ENCODE data around the gene EXOC3L4. TPM values are rescaled to one million over a fixed set of nuclear protein-coding genes. Genes with fewer than 3 reads are reported as not detected.

Gene EXOC3L4
- total RNA-seq, 3 donors from 2014 or later = not detected

- DNase-seq (no peak), ATAC-seq (no peak)
- peaks cover 2% of the 10 kb centered on the region for H3K4me1 Mint-ChIP-seq (ENCODE audit: low read depth)
- H3K36me3 Mint-ChIP-seq (ENCODE audit: insufficient read depth) = no peaks in the 10 kb centered on the region
- H3K4me3 Mint-ChIP-seq = peak overlapping the region; percentile 29
- peaks cover 30% of the 10 kb centered on the region for H3K27me3 Mint-ChIP-seq (ENCODE audit: low read depth)
- no peaks in the 10 kb centered on the region for H3K9me3 Mint-ChIP-seq
Measured at GRCh38 chr14:103123634-103124500, 29.3 kb downstream of the EXOC3L4 start.

GRCh38 chr14:103124501-103125001, 30.0 kb downstream of the EXOC3L4 start:
- H3K27me3 Mint-ChIP-seq (ENCODE audit: low read depth) = peaks cover 32% of the 10 kb centered on the region
- no peak overlapping the region for H3K4me3 Mint-ChIP-seq
- no peaks in the 10 kb centered on the region for H3K36me3 Mint-ChIP-seq (ENCODE audit: insufficient read depth)
- DNase-seq = no peak
- H3K4me1 Mint-ChIP-seq (ENCODE audit: low read depth) = peaks cover 2% of the 10 kb centered on the region
- ATAC-seq = no peak
- H3K9me3 Mint-ChIP-seq = no peaks in the 10 kb centered on the region

GRCh38 chr14:103125098-103126070, 30.9 kb downstream of the EXOC3L4 start:
- peaks cover 2% of the 10 kb centered on the region for H3K4me1 Mint-ChIP-seq (ENCODE audit: low read depth)
- DNase-seq (no peak), ATAC-seq (no peak)
- no peak overlapping the region for H3K4me3 Mint-ChIP-seq
- H3K9me3 Mint-ChIP-seq = no peaks in the 10 kb centered on the region
- no peaks in the 10 kb centered on the region for H3K36me3 Mint-ChIP-seq (ENCODE audit: insufficient read depth)
- peaks cover 27% of the 10 kb centered on the region for H3K27me3 Mint-ChIP-seq (ENCODE audit: low read depth)

GRCh38 chr14:103126088-103126872, 31.8 kb downstream of the EXOC3L4 start:
- no peaks in the 10 kb centered on the region for H3K9me3 Mint-ChIP-seq
- ATAC-seq = no peak
- peaks cover 21% of the 10 kb centered on the region for H3K27me3 Mint-ChIP-seq (ENCODE audit: low read depth)
- H3K4me3 Mint-ChIP-seq = no peak overlapping the region
- DNase-seq = no peak
- H3K36me3 Mint-ChIP-seq (ENCODE audit: insufficient read depth) = no peaks in the 10 kb centered on the region
- peaks cover 2% of the 10 kb centered on the region for H3K4me1 Mint-ChIP-seq (ENCODE audit: low read depth)

- DNase-seq (no peak), ATAC-seq (no peak)
- Mint-ChIP-seq H3K4me3 (no peak overlapping the region), H3K27me3 (ENCODE audit: low read depth) (peaks cover 18% of the 10 kb centered on the region), H3K4me1 (ENCODE audit: low read depth) (peaks cover 2% of the 10 kb centered on the region), H3K9me3 (no peaks in the 10 kb centered on the region), H3K36me3 (ENCODE audit: insufficient read depth) (no peaks in the 10 kb centered on the region)
Measured at GRCh38 chr14:103126873-103127304, 32.4 kb downstream of the EXOC3L4 start.

- H3K4me3 Mint-ChIP-seq = no peak overlapping the region
- H3K4me1 Mint-ChIP-seq (ENCODE audit: low read depth) = peaks cover 2% of the 10 kb centered on the region
- H3K9me3 Mint-ChIP-seq = no peaks in the 10 kb centered on the region
- no peak for ATAC-seq
- H3K27me3 Mint-ChIP-seq (ENCODE audit: low read depth) = peaks cover 14% of the 10 kb centered on the region
- H3K36me3 Mint-ChIP-seq (ENCODE audit: insufficient read depth) = no peaks in the 10 kb centered on the region
- DNase-seq = no peak
Measured at GRCh38 chr14:103127356-103127755, 32.8 kb downstream of the EXOC3L4 start.

- Mint-ChIP-seq H3K4me1 (ENCODE audit: low read depth) (peaks cover 2% of the 10 kb centered on the region), H3K4me3 (no peak overlapping the region), H3K9me3 (no peaks in the 10 kb centered on the region), H3K27me3 (ENCODE audit: low read depth) (peaks cover 14% of the 10 kb centered on the region), H3K36me3 (ENCODE audit: insufficient read depth) (no peaks in the 10 kb centered on the region)
- DNase-seq (no peak), ATAC-seq (no peak)
Measured at GRCh38 chr14:103127861-103128598, 33.5 kb downstream of the EXOC3L4 start.

- peaks cover 2% of the 10 kb centered on the region for H3K4me1 Mint-ChIP-seq (ENCODE audit: low read depth)
- H3K36me3 Mint-ChIP-seq (ENCODE audit: insufficient read depth) = no peaks in the 10 kb centered on the region
- H3K4me3 Mint-ChIP-seq = no peak overlapping the region
- H3K27me3 Mint-ChIP-seq (ENCODE audit: low read depth) = peaks cover 12% of the 10 kb centered on the region
- DNase-seq (no peak), ATAC-seq (no peak)
- H3K9me3 Mint-ChIP-seq = no peaks in the 10 kb centered on the region
Measured at GRCh38 chr14:103128631-103129300, 34.2 kb downstream of the EXOC3L4 start.

GRCh38 chr14:103129301-103130016, 34.9 kb downstream of the EXOC3L4 start:
- ATAC-seq = no peak
- Mint-ChIP-seq H3K36me3 (ENCODE audit: insufficient read depth) (no peaks in the 10 kb centered on the region), H3K4me3 (no peak overlapping the region), H3K4me1 (ENCODE audit: low read depth) (no peaks in the 10 kb centered on the region), H3K9me3 (no peaks in the 10 kb centered on the region), H3K27me3 (ENCODE audit: low read depth) (peaks cover 5% of the 10 kb centered on the region)
- DNase-seq = no peak

GRCh38 chr14:103130017-103130764, 35.7 kb downstream of the EXOC3L4 start:
- Mint-ChIP-seq H3K36me3 (ENCODE audit: insufficient read depth) (no peaks in the 10 kb centered on the region), H3K9me3 (no peaks in the 10 kb centered on the region), H3K27me3 (ENCODE audit: low read depth) (peaks cover 5% of the 10 kb centered on the region), H3K4me3 (no peak overlapping the region), H3K4me1 (ENCODE audit: low read depth) (no peaks in the 10 kb centered on the region)
- no peak for DNase-seq
- ATAC-seq = no peak

GRCh38 chr14:103130965-103131364, 36.4 kb downstream of the EXOC3L4 start:
- ATAC-seq (no peak), DNase-seq (no peak)
- no peak overlapping the region for H3K4me3 Mint-ChIP-seq
- no peaks in the 10 kb centered on the region for H3K9me3 Mint-ChIP-seq
- H3K36me3 Mint-ChIP-seq (ENCODE audit: insufficient read depth) = no peaks in the 10 kb centered on the region
- no peaks in the 10 kb centered on the region for H3K4me1 Mint-ChIP-seq (ENCODE audit: low read depth)
- peaks cover 5% of the 10 kb centered on the region for H3K27me3 Mint-ChIP-seq (ENCODE audit: low read depth)

- Mint-ChIP-seq H3K4me3 (no peak overlapping the region), H3K9me3 (no peaks in the 10 kb centered on the region), H3K4me1 (ENCODE audit: low read depth) (no peaks in the 10 kb centered on the region), H3K36me3 (ENCODE audit: insufficient read depth) (no peaks in the 10 kb centered on the region), H3K27me3 (ENCODE audit: low read depth) (peaks cover 5% of the 10 kb centered on the region)
- DNase-seq (no peak), ATAC-seq (no peak)
Measured at GRCh38 chr14:103131580-103131979, 37.1 kb downstream of the EXOC3L4 start.

All from activated T-cell treated with anti-CD3 and anti-CD28 coated beads, Interleukin-2, amount 50 U/mL, for 4 hours (primary cell).